ENCODE measurements around the gene ATRNL1.

GRCh38 chr10:115915429-115915828 is 822.3 kb downstream of the ATRNL1 start:
- TF ChIP-seq MAX (IDR thresholded peaks at IDR 0.05) (no peak), CTCF (IDR thresholded peaks at IDR 0.05; ENCODE audit: low read depth, low read length, missing input control) (no peak), SP1 (IDR thresholded peaks at IDR 0.05) (no peak), EGR1 (IDR thresholded peaks at IDR 0.05; ENCODE audit: low read depth in 2 of 2) (no peak), JUND (IDR thresholded peaks at IDR 0.05) (no peak), ZBTB33 (IDR thresholded peaks at IDR 0.05) (no peak), YY1 (IDR thresholded peaks at IDR 0.05) (no peak)

Data from liver (tissue), 3 donors.